ENCODE results near the gene EOLA2. TPM values are rescaled to one million over a fixed set of nuclear protein-coding genes. Genes with fewer than 3 reads are reported as not detected.
A peak's percentile ranks its signal among the peaks of the same experiment; 100 is the strongest.
"Not testable (repeated sequence)": the region's sequence is repeated elsewhere in the genome, so short reads cannot be mapped to it uniquely, and the experiment has no call there.

Gene EOLA2
- total and polyA plus RNA-seq, 12 donors, result 17.2 to 53.2 (median 28.7) TPM

DNA sequence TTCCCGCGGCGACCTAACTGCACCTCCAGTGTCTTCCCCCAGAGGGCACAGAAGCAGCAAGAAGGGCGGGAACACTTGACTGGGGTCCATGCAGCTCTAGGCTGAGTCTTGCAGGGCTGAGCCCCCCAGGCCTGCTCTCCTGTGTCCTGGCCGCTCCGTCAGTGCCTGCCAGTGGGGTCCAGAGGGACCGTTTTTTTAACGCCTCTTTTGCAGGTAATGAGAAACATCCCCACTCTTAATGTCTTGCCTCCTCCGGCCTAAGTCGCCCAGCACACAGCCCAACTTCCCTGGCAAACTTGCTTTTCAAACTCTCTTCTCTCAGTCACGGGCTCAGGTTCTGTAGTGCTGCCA lies 2.4 kb upstream of the EOLA2 start:
- DNase-seq; H3K9me3 ChIP-seq (replicated peaks in 1 of 3); intact Hi-C loops (cut with DNase I); H3K4me3 ChIP-seq; H3K36me3 ChIP-seq (replicated peaks in 1 of 2); H3K4me1 ChIP-seq (replicated peaks in 1 of 2); H3K27me3 ChIP-seq: not testable (repeated sequence)
- WGBS, 4 donors, result 0 to 41% (median 18%) methylated on average over 1 to 10 of the region's 11 CpGs
- TF ChIP-seq, protein P1, sequence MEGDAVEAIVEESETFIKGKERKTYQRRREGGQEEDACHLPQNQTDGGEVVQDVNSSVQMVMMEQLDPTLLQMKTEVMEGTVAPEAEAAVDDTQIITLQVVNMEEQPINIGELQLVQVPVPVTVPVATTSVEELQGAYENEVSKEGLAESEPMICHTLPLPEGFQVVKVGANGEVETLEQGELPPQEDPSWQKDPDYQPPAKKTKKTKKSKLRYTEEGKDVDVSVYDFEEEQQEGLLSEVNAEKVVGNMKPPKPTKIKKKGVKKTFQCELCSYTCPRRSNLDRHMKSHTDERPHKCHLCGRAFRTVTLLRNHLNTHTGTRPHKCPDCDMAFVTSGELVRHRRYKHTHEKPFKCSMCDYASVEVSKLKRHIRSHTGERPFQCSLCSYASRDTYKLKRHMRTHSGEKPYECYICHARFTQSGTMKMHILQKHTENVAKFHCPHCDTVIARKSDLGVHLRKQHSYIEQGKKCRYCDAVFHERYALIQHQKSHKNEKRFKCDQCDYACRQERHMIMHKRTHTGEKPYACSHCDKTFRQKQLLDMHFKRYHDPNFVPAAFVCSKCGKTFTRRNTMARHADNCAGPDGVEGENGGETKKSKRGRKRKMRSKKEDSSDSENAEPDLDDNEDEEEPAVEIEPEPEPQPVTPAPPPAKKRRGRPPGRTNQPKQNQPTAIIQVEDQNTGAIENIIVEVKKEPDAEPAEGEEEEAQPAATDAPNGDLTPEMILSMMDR (IDR thresholded peaks at IDR 0.05), result peak; percentile 28 to 69 (median 65)
- H3K27ac ChIP-seq, result peak overlapping the region in 1 of 5 donors; percentile 34

DNA sequence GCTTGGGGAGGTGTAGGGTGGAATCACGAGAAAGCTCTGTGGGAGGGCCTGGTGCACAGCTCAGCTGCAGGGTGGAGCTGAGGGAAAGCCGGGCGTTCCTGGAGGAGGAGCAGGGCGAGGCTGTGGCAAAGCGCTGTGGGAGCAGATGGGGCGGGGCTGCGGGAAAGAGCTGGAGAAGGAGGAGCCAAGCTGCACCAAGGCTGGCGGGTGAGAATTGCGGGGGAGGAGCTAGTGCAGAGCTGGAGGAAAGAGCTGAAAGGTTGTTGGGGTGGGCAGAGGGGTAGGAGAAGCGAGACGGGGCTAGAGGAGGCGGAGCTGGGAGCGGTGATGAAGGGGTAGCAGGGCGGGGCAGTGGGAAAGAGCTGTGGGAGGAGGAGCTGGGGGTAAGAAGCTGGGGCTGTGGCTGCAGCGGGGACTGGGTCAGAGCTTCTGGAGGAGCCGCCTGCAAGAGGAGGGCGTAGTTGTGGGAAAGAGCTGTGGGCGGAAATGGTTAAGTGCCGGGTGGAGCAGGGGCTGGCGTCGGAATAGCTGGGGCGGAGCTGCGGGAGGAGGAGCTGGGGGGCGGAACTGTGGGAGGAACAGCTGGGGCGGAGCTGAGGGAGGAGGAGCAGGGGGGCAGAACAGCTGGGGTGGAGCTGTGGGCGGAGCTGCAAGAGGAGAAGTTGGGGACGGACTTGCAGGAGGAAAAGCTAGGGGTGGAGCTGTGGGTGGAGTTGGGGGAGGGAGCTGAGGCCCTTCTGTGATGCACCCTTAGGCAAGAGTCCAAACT lies 1.8 kb upstream of the EOLA2 start:
- no peaks in the 10 kb centered on the region for H3K36me3 ChIP-seq (replicated peaks in 1 of 2)
- H3K4me3 ChIP-seq, result peak overlapping the region in 2 of 4 donors; percentile 26 to 45
- peak; percentile 91 to 98 (median 97) for DNase-seq
- WGBS, 4 donors, result 0 to 45% (median 18%) methylated on average over 26 to 27 of the region's 27 CpGs
- H3K27ac ChIP-seq, result peak overlapping the region; percentile 57 to 95 (median 91)
- H3K9me3 ChIP-seq (replicated peaks in 1 of 3), result no peaks in the 10 kb centered on the region
- no peaks in the 10 kb centered on the region for H3K27me3 ChIP-seq
- peak; percentile 32 to 75 for TF ChIP-seq POLR2A (IDR thresholded peaks at IDR 0.05)
- TF ChIP-seq, protein P1 (IDR thresholded peaks at IDR 0.05), result no peak
- no peaks in the 10 kb centered on the region for H3K4me1 ChIP-seq (replicated peaks in 1 of 2)
- intact Hi-C loops (cut with DNase I), result no loop called here

GRCh38 chrX:149939655-149939904 lies 1.3 kb upstream of the EOLA2 start:
- Histone ChIP-seq H3K27me3 (no peaks in the 10 kb centered on the region), H3K4me1 (replicated peaks in 1 of 2) (no peaks in the 10 kb centered on the region), H3K4me3 (peak overlapping the region in 2 of 4 donors; percentile 26 to 45), H3K36me3 (replicated peaks in 1 of 2) (no peaks in the 10 kb centered on the region), H3K9me3 (replicated peaks in 1 of 3) (no peaks in the 10 kb centered on the region), H3K27ac (peak overlapping the region; percentile 57 to 95 (median 91))
- intact Hi-C loops (cut with DNase I), result no loop called here
- no peak for DNase-seq
- WGBS, 4 donors, result 0 to 40% (median 19%) methylated on average over 1 to 16 of the region's 17 CpGs
- TF ChIP-seq, protein P1 (IDR thresholded peaks at IDR 0.05), result no peak
- peak in 1 of 2 donors; percentile 23 for TF ChIP-seq POLR2A (IDR thresholded peaks at IDR 0.05)

GRCh38 chrX:149938881-149939654 lies 777 bp upstream of the EOLA2 start:
- DNase-seq, result peak; percentile 95 to 97 (median 97)
- Histone ChIP-seq H3K36me3 (replicated peaks in 1 of 2) (no peaks in the 10 kb centered on the region), H3K4me3 (peak overlapping the region in 1 of 4 donors; percentile 80), H3K4me1 (replicated peaks in 1 of 2) (no peaks in the 10 kb centered on the region), H3K9me3 (replicated peaks in 1 of 3) (no peaks in the 10 kb centered on the region), H3K27ac (peak overlapping the region in 4 of 5 donors; percentile 87 to 95 (median 92)), H3K27me3 (no peaks in the 10 kb centered on the region)
- 3 to 34% (median 10%) methylated on average over 2 to 40 of the region's 50 CpGs; no CpG with 5 or more reads in 1 of the 4 donors for WGBS, 4 donors
- TF ChIP-seq POLR2A (IDR thresholded peaks at IDR 0.05), result no peak
- TF ChIP-seq, protein P1 (IDR thresholded peaks at IDR 0.05), result no peak
- intact Hi-C loops (cut with DNase I), result no loop called here

Data from adrenal gland (tissue), 12 donors.